NCI-H2029 (cell line): ENCODE measurements around the gene SMARCD3.
A peak's percentile ranks its signal among the peaks of the same experiment; 100 is the strongest.

Experiments used
- DNase-seq: peaks from one replicate; lab custom pipeline; 2025; lab: John Stamatoyannopoulos, UW

The SMARCD3 gene

GRCh38 chr7:151236406-151236805, 12.1 kb downstream of the SMARCD3 start:
- no peak for DNase-seq

GRCh38 chr7:151235091-151235787, 13.3 kb downstream of the SMARCD3 start:
- DNase-seq, result no peak

GRCh38 chr7:151233804-151234203, 14.7 kb downstream of the SMARCD3 start:
- no peak for DNase-seq

GRCh38 chr7:151232917-151233701, 15.4 kb downstream of the SMARCD3 start:
- no peak for DNase-seq

DNA sequence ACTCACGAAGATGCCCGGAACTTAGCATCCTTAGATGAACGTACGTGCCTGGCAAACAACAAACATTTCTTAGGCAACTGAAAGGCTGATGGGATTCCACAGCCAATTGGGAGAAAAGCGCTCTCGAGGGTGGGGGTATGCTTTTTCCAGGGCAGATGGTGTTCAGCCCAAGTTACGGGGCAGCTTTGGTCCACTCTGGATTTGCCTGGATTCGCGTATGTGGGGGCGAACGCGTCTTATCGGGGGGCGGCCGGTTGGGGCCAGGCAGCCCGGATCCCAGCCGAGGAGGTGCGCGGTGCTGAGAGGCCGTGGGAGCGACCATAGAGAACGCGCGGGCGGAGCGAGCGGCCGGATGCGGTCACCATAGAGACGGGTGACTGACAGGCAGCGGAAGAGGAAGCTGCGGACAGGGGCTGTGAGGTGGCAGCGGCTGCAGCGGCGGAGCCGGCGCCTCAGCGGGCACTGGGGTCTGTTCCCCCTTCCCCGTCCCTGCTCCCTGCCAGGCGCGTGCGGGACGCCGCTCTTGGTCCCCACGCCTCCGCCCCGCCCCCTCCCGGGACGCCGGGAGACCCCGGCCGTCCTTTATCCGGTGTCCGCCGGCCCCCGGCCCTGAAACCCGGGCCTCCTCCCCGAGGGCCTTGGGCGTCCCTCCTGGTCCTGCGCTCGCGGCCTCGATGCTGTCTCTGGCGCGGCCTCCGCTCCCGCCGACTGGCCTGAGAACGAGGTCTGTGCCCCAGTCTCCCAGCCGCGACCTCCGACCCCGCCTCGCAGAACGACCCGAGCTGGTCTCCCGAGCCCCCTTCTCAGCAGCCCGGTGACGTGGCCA, 16.2 kb downstream of the SMARCD3 start, which contains the start of gene CHPF2:
CHPF2 (plus strand) TSS at position 393 of the 826 bp plus-strand sequence. CDS start 1,529 bp downstream, outside the sequence.
- peak; percentile 75 for DNase-seq

GRCh38 chr7:151231080-151231479, 17.4 kb downstream of the SMARCD3 start:
- DNase-seq, result no peak

DNA sequence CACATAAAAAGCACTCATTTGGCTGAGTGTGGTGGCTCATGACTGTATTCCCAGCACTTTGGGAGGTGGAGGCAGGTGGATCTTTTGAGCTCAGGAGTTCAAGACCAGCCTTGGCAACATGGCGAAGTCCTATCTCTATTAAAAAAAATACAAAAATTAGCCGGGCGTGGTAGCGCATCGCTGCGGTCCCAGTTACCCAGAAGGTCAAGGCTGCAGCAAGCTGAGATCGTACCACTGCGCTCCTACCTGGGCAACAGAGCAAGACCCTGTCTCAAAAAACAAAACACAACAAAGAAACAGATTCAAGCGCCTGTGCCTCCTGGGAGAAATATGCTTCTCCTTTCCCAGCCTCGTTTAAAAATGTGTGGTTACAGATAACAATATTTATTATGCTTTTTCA, 19.2 kb downstream of the SMARCD3 start:
- no peak for DNase-seq

DNA sequence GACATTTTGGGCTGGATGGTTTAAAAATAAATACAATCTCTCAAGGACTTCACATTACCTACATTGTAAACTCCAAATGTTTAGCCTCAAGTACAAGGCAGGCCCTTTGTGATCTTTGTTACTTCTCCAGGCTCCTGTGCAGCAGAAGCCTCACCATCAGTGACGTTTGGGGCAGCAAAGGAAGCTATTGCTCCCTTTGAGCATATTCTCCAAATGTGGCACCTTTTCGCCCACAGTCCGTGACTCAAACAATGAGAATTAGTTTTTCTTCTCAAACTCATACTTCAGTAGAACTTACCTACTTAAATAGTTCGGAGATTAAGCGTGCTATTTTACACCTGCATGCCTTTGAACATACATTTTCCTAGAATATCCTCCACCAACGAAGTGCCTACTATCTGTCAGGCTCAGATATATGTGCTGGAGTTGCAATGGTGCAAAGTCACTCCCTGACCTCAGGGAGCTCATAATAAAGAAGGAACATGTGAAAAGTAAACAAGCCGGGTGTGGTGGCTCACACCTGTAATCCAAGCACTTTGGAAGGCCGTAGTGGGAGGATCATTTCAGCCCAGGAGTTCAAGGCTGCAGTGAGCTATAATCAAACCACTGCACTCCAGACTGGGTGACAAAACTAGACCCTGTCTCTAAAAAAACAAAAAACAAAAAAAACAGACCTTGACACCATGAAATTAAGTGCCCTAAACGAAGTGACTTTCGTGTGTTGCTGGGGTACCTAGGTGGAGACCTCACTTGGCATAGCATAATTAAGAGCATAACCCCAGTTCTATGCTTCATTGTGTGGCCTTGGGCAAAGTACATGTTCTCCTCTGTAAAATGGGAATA, 20.2 kb downstream of the SMARCD3 start:
- DNase-seq, result no peak

DNA sequence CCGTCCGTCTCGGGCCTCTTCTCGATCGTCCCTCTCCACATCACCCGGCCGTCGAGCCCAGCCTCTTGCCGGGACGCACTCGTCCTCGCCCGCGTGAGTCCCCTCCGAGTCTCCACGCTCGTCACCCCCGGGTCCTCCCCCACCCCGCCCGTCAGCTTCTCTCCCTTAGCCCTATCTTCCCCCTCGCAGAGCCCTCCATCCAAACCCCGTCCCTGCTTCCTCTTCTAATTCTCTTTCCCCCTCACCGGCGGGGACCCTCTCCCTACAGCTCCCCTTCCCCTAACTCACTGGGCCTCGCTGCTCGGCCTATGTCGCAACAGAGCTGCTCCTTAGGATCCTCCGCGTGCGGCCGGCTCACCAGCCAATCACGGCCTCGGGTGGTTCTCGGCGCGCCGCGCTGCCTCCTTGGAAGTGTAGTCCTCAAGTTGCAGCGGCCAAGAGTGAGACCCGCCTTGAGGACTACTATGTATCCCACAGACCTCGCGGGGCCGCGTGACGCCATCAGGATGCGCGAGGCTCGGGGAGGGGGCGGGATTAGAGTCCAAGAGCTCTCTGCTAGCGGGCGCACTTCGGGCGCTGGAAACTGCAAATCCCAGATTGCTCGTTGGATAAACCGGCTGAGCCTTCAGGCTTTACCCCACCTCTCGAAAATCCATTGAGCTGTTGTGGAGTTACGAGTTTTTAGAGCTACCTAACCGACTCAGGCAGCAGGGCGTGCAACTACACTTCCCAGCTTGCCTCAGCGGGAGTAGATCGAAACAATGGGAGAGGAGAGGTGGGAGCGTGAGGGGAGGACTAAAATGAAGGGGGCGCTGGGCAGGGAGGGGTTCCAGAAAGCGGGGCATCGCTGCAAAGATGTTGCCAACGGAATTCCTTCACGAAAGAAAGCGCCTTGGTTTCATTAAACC, 21.4 kb downstream of the SMARCD3 start, which contains the start of gene ABCF2:
ABCF2 (minus strand) TSS at position 331 of the 908 bp plus-strand sequence. CDS start 747 bp downstream, outside the sequence.
- peak; percentile 97 for DNase-seq

- no peak for DNase-seq
These were observed 22.0 kb downstream of the SMARCD3 start for GRCh38 chr7:151226560-151226874.

GRCh38 chr7:151225948-151226510, 22.5 kb downstream of the SMARCD3 start:
- no peak for DNase-seq

- no peak for DNase-seq
These were observed 24.8 kb downstream of the SMARCD3 start for GRCh38 chr7:151223728-151224127.

- no peak for DNase-seq
These were observed 30.3 kb downstream of the SMARCD3 start for GRCh38 chr7:151218170-151218569.

- no peak for DNase-seq
These were observed 33.1 kb downstream of the SMARCD3 start for GRCh38 chr7:151215396-151215795.

GRCh38 chr7:151213826-151214225, 34.7 kb downstream of the SMARCD3 start:
- DNase-seq, result no peak

DNA sequence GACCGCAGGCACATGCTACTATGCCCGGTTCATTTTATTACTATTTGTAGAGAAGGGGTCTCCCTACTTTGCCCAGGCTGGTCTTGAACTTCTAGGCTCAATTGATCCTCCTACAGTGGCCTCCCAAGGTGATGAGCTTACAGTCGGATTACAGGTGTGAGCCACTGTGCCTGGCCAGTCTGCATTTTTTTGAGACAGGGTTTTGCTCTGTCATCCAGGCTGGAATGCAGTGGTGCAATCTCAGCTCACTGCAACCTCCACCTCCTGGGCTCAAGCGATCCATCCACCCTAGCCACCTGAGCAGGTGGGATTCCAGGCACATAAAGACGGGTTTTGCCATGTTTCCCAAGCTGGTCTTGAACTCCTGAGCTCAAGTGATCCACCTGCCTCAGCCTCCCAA, 35.9 kb downstream of the SMARCD3 start:
- no peak for DNase-seq

DNA sequence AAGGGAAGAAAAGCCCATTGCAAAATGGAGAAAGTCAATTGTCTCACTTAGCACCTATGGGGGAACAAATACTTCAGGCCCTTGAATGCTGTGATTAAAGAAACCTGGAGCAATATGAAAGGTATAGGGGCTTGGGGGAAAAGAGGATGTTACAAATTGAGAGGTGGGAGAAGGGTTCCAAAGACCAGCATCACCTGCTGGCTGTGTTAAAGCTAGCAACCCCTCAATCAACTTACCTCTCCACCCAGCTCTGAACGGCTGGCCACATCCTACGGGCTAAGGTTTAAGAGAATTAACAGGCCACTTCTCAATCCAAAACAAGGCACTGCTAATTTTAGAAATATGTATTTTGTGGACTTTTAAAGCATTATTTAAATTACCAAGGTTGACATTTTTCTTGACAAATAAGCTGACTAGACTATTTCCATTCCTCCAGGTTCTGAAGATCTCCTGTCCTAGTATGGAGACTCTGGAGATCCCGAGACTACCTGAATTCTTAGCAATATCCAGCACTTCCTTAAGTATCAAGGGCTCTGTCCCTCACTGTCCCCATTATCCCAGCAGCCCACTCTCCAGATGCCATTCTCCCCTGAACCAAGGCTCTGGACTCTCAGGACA, 37.2 kb downstream of the SMARCD3 start:
- DNase-seq, result no peak

GRCh38 chr7:151210087-151210854, 38.2 kb downstream of the SMARCD3 start, which contains the start of gene H2BK1:
H2BK1 (minus strand) TSS chr7:151210488; CDS start chr7:151210318, 170 bp downstream.
- DNase-seq, result no peak

GRCh38 chr7:151209588-151209987, 38.9 kb downstream of the SMARCD3 start:
- DNase-seq, result no peak
